Naive B cell (primary cell): ENCODE results near the gene ZNF17. TPM values are rescaled to one million over a fixed set of nuclear protein-coding genes. Genes with fewer than 3 reads are reported as not detected.

Source experiments
- ATAC-seq, 2 donors: fragments of 150-1000 bp; cut with Tn5 transposase; 2 replicates each; pipeline ENCODE4 v1.10.0; 2021; ENCODE audit warnings: low read depth in 2 of 2, mild to moderate bottlenecking in 2 of 2, moderate library complexity in 2 of 2
- DNase-seq: peaks from one replicate; pipeline ENCODE4 v3.0.0; 2022
- H3K27ac Mint-ChIP-seq, 6 donors: one replicate each; pipeline ENCODE4 v1.8.0; 2020 to 2022; ENCODE audit warnings: mild to moderate bottlenecking in 6 of 6, mixed read lengths in 6 of 6, moderate library complexity in 5 of 6, inconsistent platforms in 2 of 6
- H3K27me3 Mint-ChIP-seq, 3 donors: one replicate each; pipeline ENCODE4 v1.8.0; 2021 to 2022; ENCODE audit warnings: mixed read lengths in 3 of 3, mild to moderate bottlenecking in 1 of 3
- H3K36me3 Mint-ChIP-seq, 2 donors: one replicate each; pipeline ENCODE4 v1.8.0; 2020 to 2022; ENCODE audit warnings: mixed read lengths in 2 of 2, inconsistent platforms in 1 of 2, mild to moderate bottlenecking in 1 of 2
- H3K4me1 Mint-ChIP-seq, 3 donors: one replicate each; pipeline ENCODE4 v1.8.0; 2020 to 2022; ENCODE audit warnings: mixed read lengths in 3 of 3, inconsistent platforms in 1 of 3, mild to moderate bottlenecking in 1 of 3, moderate library complexity in 1 of 3
- H3K4me3 Mint-ChIP-seq, 8 donors: one replicate each; pipeline ENCODE4 v1.8.0; 2020 to 2022; ENCODE audit warnings: mild to moderate bottlenecking in 8 of 8, mixed read lengths in 8 of 8, moderate library complexity in 8 of 8, inconsistent platforms in 2 of 8
- H3K9me3 Mint-ChIP-seq, 7 donors: one replicate each; pipeline ENCODE4 v1.8.0; 2020 to 2022; ENCODE audit warnings: mixed read lengths in 7 of 7, mild to moderate bottlenecking in 5 of 7, inconsistent platforms in 2 of 7, moderate library complexity in 1 of 7
- polyA plus RNA-seq, 6 donors: library from polyadenylated mRNA; unstranded; fragments of 300-500 nt; fragmentation: Illumina TruSeq; gene quantifications; one replicate each; pipeline ENCODE4 v1.2.3, GENCODE V29; 2021; ENCODE audit warnings: low read depth in 6 of 6

ZNF17 gene
- polyA plus RNA-seq, 6 donors from 2014 or later: 6.1 to 13.0 (median 9.6) TPM

- ATAC-seq (no peak), DNase-seq (no peak)
- peak overlapping the region in 1 of 8 donors; percentile 61 for H3K4me3 Mint-ChIP-seq
- H3K27me3 Mint-ChIP-seq: no peaks in the 10 kb centered on the region
- H3K9me3 Mint-ChIP-seq: peaks cover 0 to 5% (median 0%) of the 10 kb centered on the region in 7 donors
- H3K4me1 Mint-ChIP-seq: peaks cover 44 to 67% (median 59%) of the 10 kb centered on the region in 3 donors
- no peak overlapping the region for H3K27ac Mint-ChIP-seq
- H3K36me3 Mint-ChIP-seq: peaks cover 20 to 34% of the 10 kb centered on the region in 2 donors
These were observed 28.0 kb downstream of the ZNF17 start for GRCh38 chr19:57438925-57439324.

- H3K36me3 Mint-ChIP-seq: peaks cover 34 to 48% of the 10 kb centered on the region in 2 donors
- peak overlapping the region in 2 of 6 donors; percentile 13 to 53 for H3K27ac Mint-ChIP-seq
- H3K27me3 Mint-ChIP-seq: no peaks in the 10 kb centered on the region
- peaks cover 2 to 14% (median 9%) of the 10 kb centered on the region in 7 donors for H3K9me3 Mint-ChIP-seq
- H3K4me3 Mint-ChIP-seq: no peak overlapping the region
- DNase-seq: no peak
- ATAC-seq: no peak
- H3K4me1 Mint-ChIP-seq: peaks cover 24 to 40% (median 35%) of the 10 kb centered on the region in 3 donors
These were observed 31.2 kb downstream of the ZNF17 start for GRCh38 chr19:57441979-57442752.

GRCh38 chr19:57443121-57443696 lies 32.2 kb downstream of the ZNF17 start:
- H3K9me3 Mint-ChIP-seq: peaks cover 2 to 14% (median 9%) of the 10 kb centered on the region in 7 donors
- peaks cover 24 to 35% (median 35%) of the 10 kb centered on the region in 3 donors for H3K4me1 Mint-ChIP-seq
- ATAC-seq: no peak
- H3K27ac Mint-ChIP-seq: peak overlapping the region in 2 of 6 donors; percentile 53 to 78
- H3K27me3 Mint-ChIP-seq: no peaks in the 10 kb centered on the region
- peaks cover 34 to 48% of the 10 kb centered on the region in 2 donors for H3K36me3 Mint-ChIP-seq
- no peak for DNase-seq
- peak overlapping the region in 1 of 8 donors; percentile 31 for H3K4me3 Mint-ChIP-seq

- DNase-seq (no peak), ATAC-seq (no peak)
- Mint-ChIP-seq H3K36me3 (peaks cover 7 to 11% of the 10 kb centered on the region in 2 donors), H3K4me1 (no peaks in the 10 kb centered on the region), H3K4me3 (no peak overlapping the region), H3K27ac (no peak overlapping the region), H3K9me3 (peaks cover 0 to 13% (median 0%) of the 10 kb centered on the region in 7 donors), H3K27me3 (no peaks in the 10 kb centered on the region)
These were observed 41.3 kb downstream of the ZNF17 start for GRCh38 chr19:57452307-57452706.

- H3K36me3 Mint-ChIP-seq: peaks cover 29 to 36% of the 10 kb centered on the region in 2 donors
- ATAC-seq: peak; percentile 48 to 56
- no peaks in the 10 kb centered on the region for H3K27me3 Mint-ChIP-seq
- no peak overlapping the region for H3K4me3 Mint-ChIP-seq
- DNase-seq: peak; percentile 17
- H3K4me1 Mint-ChIP-seq: no peaks in the 10 kb centered on the region
- H3K27ac Mint-ChIP-seq: no peak overlapping the region
- peaks cover 9 to 78% (median 45%) of the 10 kb centered on the region in 7 donors for H3K9me3 Mint-ChIP-seq
These were observed 54.9 kb downstream of the ZNF17 start for GRCh38 chr19:57465680-57466381.

- Mint-ChIP-seq H3K4me3 (no peak overlapping the region), H3K9me3 (peaks cover 9 to 78% (median 52%) of the 10 kb centered on the region in 7 donors), H3K27ac (no peak overlapping the region), H3K4me1 (no peaks in the 10 kb centered on the region), H3K27me3 (no peaks in the 10 kb centered on the region), H3K36me3 (peaks cover 27 to 43% of the 10 kb centered on the region in 2 donors)
- ATAC-seq (no peak), DNase-seq (no peak)
These were observed 55.5 kb downstream of the ZNF17 start for GRCh38 chr19:57466489-57466888.

Other genes with a start within 250 kb of the ZNF17 start
- not detected for gene DUXA, start 243.7 kb upstream of the ZNF17 start, polyA plus RNA-seq
- 10 to 100 TPM in 5 of 6 donors, 1 to 10 TPM in 1; 6.9 to 25.2 (median 22.2) TPM for gene ZNF264, start 219.7 kb upstream of the ZNF17 start, polyA plus RNA-seq
- 1 to 10 TPM in 3 of 6 donors, under 1 TPM in 2, not detected in 1; 0.41 to 2.5 (median 1.7) TPM for gene AURKC, start 180.1 kb upstream of the ZNF17 start, polyA plus RNA-seq
- gene ZNF805, start 170.5 kb upstream of the ZNF17 start, polyA plus RNA-seq: 1 to 10 TPM in 5 of 6 donors, not detected in 1; 3.4 to 5.9 (median 4.7) TPM
- 10 to 100 TPM in 4 of 6 donors, 1 to 10 TPM in 1, not detected in 1; 9.2 to 16.6 (median 14.6) TPM for gene ZNF460, start 130.7 kb upstream of the ZNF17 start, polyA plus RNA-seq
- gene ZNF543, start 90.7 kb upstream of the ZNF17 start, polyA plus RNA-seq: 10 to 100 TPM in 3 of 6 donors, 1 to 10 TPM in 3; 6.0 to 12.9 (median 9.5) TPM
- 1 to 10 TPM; 4.1 to 8.4 (median 5.0) TPM for gene ZNF304, start 59.9 kb upstream of the ZNF17 start, polyA plus RNA-seq
- gene TRAPPC2B, start 47.6 kb upstream of the ZNF17 start, polyA plus RNA-seq: 10 to 100 TPM; 35.5 to 91.3 (median 45.8) TPM
- 1 to 10 TPM in 3 of 6 donors, under 1 TPM in 2, not detected in 1; 0.71 to 2.5 (median 1.2) TPM for gene ZNF547, start 47.6 kb upstream of the ZNF17 start, polyA plus RNA-seq
- gene ZNF548, start 21.3 kb upstream of the ZNF17 start, polyA plus RNA-seq: 10 to 100 TPM; 17.4 to 28.4 (median 23.3) TPM
- gene ZNF749, start 24.2 kb downstream of the ZNF17 start, polyA plus RNA-seq: 10 to 100 TPM in 4 of 6 donors, 1 to 10 TPM in 2; 3.7 to 23.2 (median 14.4) TPM
- 1 to 10 TPM in 2 of 6 donors, under 1 TPM in 4; 0.39 to 1.4 (median 0.88) TPM for gene VN1R1, start 46.0 kb downstream of the ZNF17 start, polyA plus RNA-seq
- gene ZNF772, start 66.4 kb downstream of the ZNF17 start, polyA plus RNA-seq: 1 to 10 TPM; 4.3 to 9.7 (median 6.8) TPM
- gene ZNF419, start 76.6 kb downstream of the ZNF17 start, polyA plus RNA-seq: 10 to 100 TPM in 4 of 6 donors, 1 to 10 TPM in 2; 7.0 to 15.7 (median 12.1) TPM
- gene ZNF773, start 88.8 kb downstream of the ZNF17 start, polyA plus RNA-seq: 10 to 100 TPM; 10.1 to 25.5 (median 13.1) TPM
- 10 to 100 TPM in 3 of 6 donors, 1 to 10 TPM in 3; 3.3 to 14.2 (median 9.5) TPM for gene ZNF549, start 116.2 kb downstream of the ZNF17 start, polyA plus RNA-seq
- 10 to 100 TPM in 3 of 6 donors, 1 to 10 TPM in 3; 3.8 to 19.8 (median 9.4) TPM for gene ZNF550, start 148.7 kb downstream of the ZNF17 start, polyA plus RNA-seq
- gene ZNF416, start 167.8 kb downstream of the ZNF17 start, polyA plus RNA-seq: 1 to 10 TPM; 3.4 to 9.7 (median 7.7) TPM
- gene ZIK1, start 173.0 kb downstream of the ZNF17 start, polyA plus RNA-seq: 10 to 100 TPM; 14.2 to 22.7 (median 17.8) TPM
- 10 to 100 TPM in 2 of 6 donors, 1 to 10 TPM in 4; 4.1 to 14.7 (median 7.2) TPM for gene ZNF530, start 188.7 kb downstream of the ZNF17 start, polyA plus RNA-seq
- 10 to 100 TPM; 17.2 to 32.7 (median 20.6) TPM for gene ZNF134, start 203.1 kb downstream of the ZNF17 start, polyA plus RNA-seq
- 10 to 100 TPM in 5 of 6 donors, not detected in 1; 17.0 to 27.4 (median 20.9) TPM for gene ZNF211, start 222.0 kb downstream of the ZNF17 start, polyA plus RNA-seq